Activated naive CD4-positive, alpha-beta T cell treated with anti-CD3 and anti-CD28 coated beads, Interleukin-2, amount 50 U/mL, for 16 hours (primary cell): Measurements from ENCODE around the gene UBE2Q2.
"Not testable (repeated sequence)": the region's sequence is repeated elsewhere in the genome, so short reads cannot be mapped to it uniquely, and the experiment has no call there.

Experiments used
- DNase-seq: peaks from one replicate; pipeline ENCODE4 v3.0.0-alpha.2; 2020

The UBE2Q2 gene

GRCh38 chr15:75867449-75867848 lies 24.2 kb downstream of the UBE2Q2 start:
- no peak for DNase-seq

GRCh38 chr15:75868019-75868418 lies 24.8 kb downstream of the UBE2Q2 start:
- DNase-seq, result no peak

- no peak for DNase-seq
These were observed 26.2 kb downstream of the UBE2Q2 start for GRCh38 chr15:75869446-75869845.

- not testable (repeated sequence) for DNase-seq
These were observed 28.3 kb downstream of the UBE2Q2 start for GRCh38 chr15:75871589-75871988.

- no peak for DNase-seq
These were observed 29.2 kb downstream of the UBE2Q2 start for GRCh38 chr15:75872403-75872990.

- no peak for DNase-seq
These were observed 40.8 kb downstream of the UBE2Q2 start for GRCh38 chr15:75884041-75884440.

GRCh38 chr15:75887178-75887577 lies 43.9 kb downstream of the UBE2Q2 start:
- no peak for DNase-seq

GRCh38 chr15:75891895-75892294 lies 48.6 kb downstream of the UBE2Q2 start:
- DNase-seq, result no peak

- no peak for DNase-seq
These were observed 52.5 kb downstream of the UBE2Q2 start for GRCh38 chr15:75895731-75896130.

- DNase-seq, result no peak
These were observed 57.3 kb downstream of the UBE2Q2 start for GRCh38 chr15:75900577-75900976.

GRCh38 chr15:75902129-75902557 lies 58.9 kb downstream of the UBE2Q2 start:
- no peak for DNase-seq

GRCh38 chr15:75903331-75904239 lies 60.3 kb downstream of the UBE2Q2 start, which contains the start of gene FBXO22:
FBXO22 (plus strand) TSS chr15:75903878; CDS start chr15:75903964, 86 bp downstream.
- DNase-seq, result peak; percentile 93

- no peak for DNase-seq
These were observed 62.0 kb downstream of the UBE2Q2 start for GRCh38 chr15:75905231-75905630.

GRCh38 chr15:75910355-75910754 lies 67.1 kb downstream of the UBE2Q2 start:
- not testable (repeated sequence) for DNase-seq

GRCh38 chr15:75916978-75917377 lies 73.7 kb downstream of the UBE2Q2 start:
- DNase-seq, result no peak

- DNase-seq, result no peak
These were observed 74.9 kb downstream of the UBE2Q2 start for GRCh38 chr15:75918135-75918534.

GRCh38 chr15:75920079-75920478 lies 76.8 kb downstream of the UBE2Q2 start:
- DNase-seq, result no peak

- DNase-seq, result no peak
These were observed 78.8 kb downstream of the UBE2Q2 start for GRCh38 chr15:75921732-75922703.

- no peak for DNase-seq
These were observed 80.5 kb downstream of the UBE2Q2 start for GRCh38 chr15:75923756-75924155.

- DNase-seq, result no peak
These were observed 81.3 kb downstream of the UBE2Q2 start for GRCh38 chr15:75924576-75924975.

- DNase-seq, result no peak
These were observed 82.2 kb downstream of the UBE2Q2 start for GRCh38 chr15:75925440-75925839.

GRCh38 chr15:75926931-75927330 lies 83.7 kb downstream of the UBE2Q2 start:
- no peak for DNase-seq

GRCh38 chr15:75927601-75928000 lies 84.4 kb downstream of the UBE2Q2 start:
- DNase-seq, result no peak
